Measurements from ENCODE around the gene LELP1. TPM values are rescaled to one million over a fixed set of nuclear protein-coding genes. Genes with fewer than 3 reads are reported as not detected.

Gene LELP1
- total and polyA plus RNA-seq, 9 of the 15 experiments (the other 6 are each of a cell fraction or from before 2014, with no cell fraction given) = not detected

- Histone ChIP-seq H3K4me3 (no peak overlapping the region), H3K4me2 (ENCODE audit: insufficient read depth, low read length) (no peak overlapping the region), H3K79me2 (ENCODE audit: control insufficient read depth, insufficient read depth, low read length) (no peaks in the 10 kb centered on the region), H2AFZ (ENCODE audit: low read depth, low read length) (no peak overlapping the region), H3K9me1 (ENCODE audit: control insufficient read depth, insufficient read depth, low read length) (no peaks in the 10 kb centered on the region), H3K9me3 (replicated peaks; ENCODE audit: control insufficient read depth, insufficient read depth, low read depth, low read length) (no peaks in the 10 kb centered on the region; the same call in 1 of the 2 replicates), H3K4me1 (replicated peaks in 1 of 2; ENCODE audit: control insufficient read depth in 2 of 2, insufficient read depth in 2 of 2, low read length in 2 of 2) (no peaks in the 10 kb centered on the region), H3K9ac (ENCODE audit: insufficient read depth in 1 of 2, low read depth in 2 of 2, low read length in 2 of 2) (no peak overlapping the region), H3K27me3 (ENCODE audit: control insufficient read depth in 2 of 2, insufficient read depth in 2 of 2, low read length in 2 of 2) (no peaks in the 10 kb centered on the region; a peak in 1 of 5 replicates), H3K36me3 (ENCODE audit: control insufficient read depth, insufficient read depth, low read length) (no peaks in the 10 kb centered on the region), H4K20me1 (replicated peaks; ENCODE audit: control insufficient read depth, insufficient read depth, low read length) (no peaks in the 10 kb centered on the region), H3K27ac (ENCODE audit: extremely low read depth, low read depth, low read length) (no peak overlapping the region)
- POLR2A ChIA-PET = no interaction called here
- intact Hi-C loops (cut with micrococcal nuclease) = no loop called here
- in situ Hi-C loops (cut with MboI) = no loop called here
- FAIRE-seq = no peak
- no TSS peak for BruUV-seq (replicated peaks)
- TF ChIP-seq SRSF7 (optimal IDR thresholded peaks at IDR 0.05; ENCODE audit: low read depth, low read length) = no peak
- TF ChIP-seq ZNF239 (CRISPR knock-in tag; IDR thresholded peaks at IDR 0.05) = no peak
- TF ChIP-seq BCL6 (CRISPR knock-in tag; IDR thresholded peaks at IDR 0.05) = no peak
- TF ChIP-seq MAFK (IDR thresholded peaks at IDR 0.05; ENCODE audit: low read length) = no peak
- no peak for TF ChIP-seq CEBPB (tag; IDR thresholded peaks at IDR 0.05)
- TF ChIP-seq HNRNPLL (IDR thresholded peaks at IDR 0.05; ENCODE audit: low read depth, low read length, poor library complexity, severe bottlenecking) = no peak
- TF ChIP-seq ZNF311 (CRISPR knock-in tag; IDR thresholded peaks at IDR 0.05) = no peak
- no peak for TF ChIP-seq NFIX (CRISPR knock-in tag; IDR thresholded peaks at IDR 0.05; ENCODE audit: low read depth)
- no peak for TF ChIP-seq ZNF444 (CRISPR knock-in tag; IDR thresholded peaks at IDR 0.05)
- no peak for TF ChIP-seq ARNT (IDR thresholded peaks at IDR 0.05)
- TF ChIP-seq CEBPG (CRISPR knock-in tag; IDR thresholded peaks at IDR 0.05) = no peak
- TF ChIP-seq CEBPG (tag; conservative IDR thresholded peaks at IDR 0.05 in 1 of 2, IDR thresholded peaks at IDR 0.05 in 1 of 2) = no peak
- no peak for TF ChIP-seq ZNF140 (CRISPR knock-in tag; IDR thresholded peaks at IDR 0.05)
- TF ChIP-seq KAT7 (CRISPR knock-in tag; IDR thresholded peaks at IDR 0.05; ENCODE audit: borderline replicate concordance) = no peak
- no peak for TF ChIP-seq RCOR1 (IDR thresholded peaks at IDR 0.05; ENCODE audit: borderline replicate concordance in 1 of 2, low read depth in 2 of 2, low read length in 2 of 2)
- CTCF ChIA-PET (ENCODE audit: low intra/inter-chr PET ratio) = no interaction called here
- 0% methylated on average over 3 of the region's 3 CpGs for WGBS (ENCODE audit: insufficient coverage, low coverage, missing lambda C conversion rate)
- no peak for DNase-seq (ENCODE audit: extremely low read depth in 1 of 4, low spot score in 3 of 4)
- ATAC-seq = no peak
These were observed 29.3 kb downstream of the LELP1 start for GRCh38 chr1:153232553-153232952.
